Testis (tissue), 2 donors: ENCODE results near the gene PLEKHM2.

ENCODE experiments used
- CTCF ChIP-seq, 3 experiments: fragments of 450-650 bp in 2 of 3; fragments of 200-600 bp in 1 of 3; sonication (generic) in 1 of 3; IDR thresholded peaks; one replicate each; pipeline ENCODE4 v1.5.1; 2016 to 2019; ENCODE audit warnings: antibody characterized with exemption in 3 of 3, mild to moderate bottlenecking in 2 of 3, moderate library complexity in 1 of 3
- POLR2A ChIP-seq: fragments of 450-650 bp; IDR thresholded peaks from one replicate; pipeline ENCODE4 v1.6.1; 2017; ENCODE audit warnings: antibody characterized with exemption, mild to moderate bottlenecking, moderate library complexity

- no peak for TF ChIP-seq CTCF (IDR thresholded peaks at IDR 0.05)
- TF ChIP-seq POLR2A, result no peak
These were observed 76.5 kb downstream of the PLEKHM2 start for GRCh38 chr1:15760520-15761211.
